Epithelial cell of prostate (primary cell): ENCODE data around the gene ZNF410.
"Not testable (repeated sequence)": the region's sequence is repeated elsewhere in the genome, so short reads cannot be mapped to it uniquely, and the experiment has no call there.

Source experiments
- DNase-seq: peaks from one replicate; pipeline ENCODE4 v3.0.0-alpha.2; 2011; ENCODE audit warnings: low read depth, low spot score
- H3K27ac ChIP-seq: fragments of 450-650 bp; 2 replicates; pipeline ENCODE4 v1.5.1; 2017; ENCODE audit warnings: mild to moderate bottlenecking

Gene ZNF410, protein sequence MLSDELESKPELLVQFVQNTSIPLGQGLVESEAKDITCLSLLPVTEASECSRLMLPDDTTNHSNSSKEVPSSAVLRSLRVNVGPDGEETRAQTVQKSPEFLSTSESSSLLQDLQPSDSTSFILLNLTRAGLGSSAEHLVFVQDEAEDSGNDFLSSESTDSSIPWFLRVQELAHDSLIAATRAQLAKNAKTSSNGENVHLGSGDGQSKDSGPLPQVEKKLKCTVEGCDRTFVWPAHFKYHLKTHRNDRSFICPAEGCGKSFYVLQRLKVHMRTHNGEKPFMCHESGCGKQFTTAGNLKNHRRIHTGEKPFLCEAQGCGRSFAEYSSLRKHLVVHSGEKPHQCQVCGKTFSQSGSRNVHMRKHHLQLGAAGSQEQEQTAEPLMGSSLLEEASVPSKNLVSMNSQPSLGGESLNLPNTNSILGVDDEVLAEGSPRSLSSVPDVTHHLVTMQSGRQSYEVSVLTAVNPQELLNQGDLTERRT

DNA sequence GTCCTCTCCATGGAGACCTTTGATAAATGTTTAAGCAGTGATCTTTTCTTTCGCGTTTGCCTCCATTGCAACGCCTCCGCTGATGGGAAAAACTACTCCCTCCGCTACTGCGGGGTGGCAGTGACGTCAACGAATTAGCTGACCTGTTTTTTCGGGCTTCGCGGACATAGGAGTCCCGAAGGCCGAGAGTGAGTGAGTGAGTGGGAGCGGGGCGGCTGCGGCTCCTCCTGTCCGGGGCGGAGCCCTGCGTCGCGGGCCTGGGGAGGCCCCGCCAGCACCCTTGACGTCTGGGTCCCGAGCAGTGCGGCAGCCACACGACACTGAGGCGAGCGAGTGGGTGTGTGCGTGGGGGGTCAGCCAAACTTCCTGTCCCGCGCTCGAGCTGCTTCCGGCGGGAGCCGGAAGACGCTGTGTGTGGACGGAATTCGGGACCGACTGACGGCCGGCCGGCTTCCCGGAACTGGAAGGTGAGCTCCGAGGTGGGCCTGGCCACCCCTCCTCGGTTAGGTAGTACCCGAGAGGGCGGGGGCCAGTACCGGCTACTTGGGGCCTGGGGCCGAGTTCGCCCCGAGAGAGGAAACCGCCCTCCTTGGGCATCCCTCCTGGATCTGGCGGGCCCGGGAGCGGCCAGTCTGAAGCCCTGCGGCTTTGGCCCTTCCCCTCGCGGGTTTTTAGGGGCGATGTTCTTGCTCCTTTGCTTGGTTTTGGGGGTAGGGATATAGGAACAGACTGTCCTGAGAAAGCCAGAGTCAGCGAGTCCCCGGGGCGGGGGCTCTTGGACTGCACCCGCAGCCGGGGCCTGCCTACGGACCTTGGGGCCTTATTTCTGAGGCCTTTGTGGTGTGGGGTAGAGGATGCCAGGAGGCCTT, at the start of gene ZNF410:
ZNF410 (plus strand) TSS at position 411 of the 869 bp plus-strand sequence. CDS start 5,317 bp downstream, outside the sequence.
- H3K27ac ChIP-seq: peak within 1 kb of the TSS; percentile 91
- DNase-seq: peak; percentile 84

DNA sequence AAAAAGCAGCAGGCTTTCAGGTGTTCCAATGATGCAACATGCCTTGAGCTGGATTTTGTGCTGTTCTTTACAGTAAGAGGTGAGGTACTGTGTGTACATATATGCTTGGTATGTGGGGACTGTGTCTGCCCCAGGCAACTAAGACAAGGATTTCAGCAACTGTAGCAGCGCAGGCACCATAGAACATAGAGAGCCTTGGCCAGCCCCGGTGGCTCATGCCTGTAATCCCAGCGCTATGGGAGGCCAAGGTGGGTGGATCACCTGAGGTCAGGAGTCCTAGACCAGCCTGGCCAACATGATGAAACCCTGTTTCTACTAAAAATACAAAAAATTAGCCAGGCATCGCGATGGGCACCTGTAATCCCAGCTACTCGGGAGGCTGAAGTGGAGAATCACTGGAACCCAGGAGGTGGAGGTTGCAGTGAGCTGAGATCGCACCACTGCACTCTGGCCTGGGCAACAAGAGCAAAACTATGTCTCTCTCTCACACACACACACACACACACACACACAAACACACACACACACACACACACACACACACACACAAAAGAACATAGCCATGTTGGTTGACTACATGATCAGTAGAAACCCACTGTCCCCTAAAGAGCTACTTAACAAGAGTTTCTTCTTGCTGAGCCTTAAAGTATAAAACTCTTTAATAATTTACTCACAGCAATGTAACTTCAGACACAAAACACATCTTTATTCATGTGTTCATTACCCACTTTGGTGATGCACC, 48.2 kb upstream of the ZNF410 start:
- not testable (repeated sequence) for DNase-seq

DNA sequence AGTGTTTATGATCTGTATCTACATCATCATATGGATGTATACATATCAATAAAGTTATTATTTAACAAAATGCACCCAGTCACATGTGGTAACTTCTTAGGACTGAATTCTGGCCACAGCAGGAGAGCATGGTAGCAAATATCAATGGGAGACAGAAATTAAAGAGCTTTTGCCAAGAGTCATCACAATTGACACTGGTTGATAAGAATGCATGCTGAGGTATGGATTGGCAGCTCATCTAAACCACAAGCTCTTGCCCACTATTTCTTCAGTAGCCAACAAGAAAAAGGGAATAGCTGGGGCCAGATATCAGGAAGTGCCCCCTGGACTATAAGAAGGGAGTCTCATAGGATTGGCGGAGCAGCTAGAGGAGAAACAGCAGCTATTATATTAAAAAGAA, 44.5 kb upstream of the ZNF410 start:
- H3K27ac ChIP-seq: no peak overlapping the region
- DNase-seq: no peak

More for the DNA sequence above, 48.2 kb upstream of the ZNF410 start:
- H3K27ac ChIP-seq: peak overlapping the region; percentile 29

DNA sequence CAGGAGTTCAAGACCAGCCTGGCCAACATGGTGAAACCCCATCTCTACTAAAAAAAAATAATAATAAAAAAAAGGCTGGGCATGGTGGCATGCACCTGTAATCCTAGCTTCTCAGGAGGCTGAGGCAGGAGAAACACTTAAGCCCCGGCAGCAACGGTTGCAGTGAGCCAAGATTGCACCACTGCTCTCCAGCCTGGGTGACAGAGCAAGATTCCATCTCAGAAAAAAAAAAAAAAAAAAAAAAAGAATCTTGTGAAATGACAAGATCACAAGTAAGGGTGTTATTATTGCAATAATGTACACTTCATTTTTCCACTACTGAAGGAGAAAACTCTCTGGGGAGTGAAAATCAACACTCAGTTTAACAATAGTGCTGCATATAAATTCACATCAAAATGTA, 43.8 kb upstream of the ZNF410 start:
- H3K27ac ChIP-seq: no peak overlapping the region
- no peak for DNase-seq

DNA sequence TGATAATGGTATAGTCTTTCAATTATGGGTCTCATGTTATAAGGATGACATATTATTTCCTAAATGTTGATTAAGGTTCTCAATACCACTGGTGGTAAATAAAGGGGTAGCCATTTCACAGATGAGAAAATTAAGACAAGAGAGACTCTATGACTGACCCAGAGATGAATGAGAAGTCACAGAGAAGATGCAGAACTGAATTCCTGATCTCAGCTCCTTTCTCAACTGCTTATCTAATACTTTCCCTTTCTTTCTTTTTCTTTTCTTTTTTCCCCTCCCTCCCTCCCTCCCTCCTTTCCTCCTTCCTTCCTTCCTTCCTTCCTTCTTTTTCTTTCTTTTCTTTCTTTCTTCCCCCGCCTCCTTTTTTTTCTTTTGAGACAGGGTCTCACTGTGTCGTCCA, 43.4 kb upstream of the ZNF410 start:
- DNase-seq: no peak
- no peak overlapping the region for H3K27ac ChIP-seq

DNA sequence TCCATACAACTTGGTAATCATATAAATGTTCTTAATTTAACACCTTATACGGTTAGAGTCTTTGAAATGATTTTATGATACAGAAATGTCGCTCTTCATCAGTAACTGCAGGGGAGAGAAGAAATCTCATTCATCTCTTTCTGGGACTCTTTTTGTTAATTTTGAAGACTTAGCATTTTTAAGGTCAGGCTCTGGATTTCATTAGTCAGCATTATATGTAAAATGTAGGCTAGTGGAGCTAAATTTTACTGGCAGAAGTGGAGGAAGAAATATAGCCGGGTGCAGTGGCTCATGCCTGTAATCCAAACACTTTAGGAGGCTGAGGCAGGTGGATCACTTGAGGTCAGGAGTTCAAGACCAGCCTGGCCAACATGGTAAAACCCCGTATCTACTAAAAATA, 39.7 kb upstream of the ZNF410 start:
- DNase-seq: no peak
- no peak overlapping the region for H3K27ac ChIP-seq

DNA sequence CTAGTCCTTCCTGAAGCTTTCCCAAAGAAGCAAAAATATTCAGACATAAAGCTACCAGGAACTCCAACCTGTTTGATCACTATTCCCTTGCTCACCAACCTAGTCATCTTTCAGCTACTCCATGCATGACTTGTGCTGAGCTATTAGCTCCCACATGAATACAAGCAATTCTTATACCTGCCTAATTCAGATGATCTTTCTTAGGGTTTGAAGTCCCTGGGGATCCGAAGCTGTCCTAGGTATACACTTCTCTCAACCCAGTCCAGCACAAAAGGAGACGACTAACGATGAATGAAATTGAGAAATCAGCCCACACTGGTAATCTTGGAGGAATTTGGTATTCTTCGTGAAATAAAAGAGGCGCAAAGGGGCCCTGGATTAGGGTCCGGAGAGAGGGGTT, 35.7 kb upstream of the ZNF410 start:
- peak overlapping the region; percentile 95 for H3K27ac ChIP-seq

DNA sequence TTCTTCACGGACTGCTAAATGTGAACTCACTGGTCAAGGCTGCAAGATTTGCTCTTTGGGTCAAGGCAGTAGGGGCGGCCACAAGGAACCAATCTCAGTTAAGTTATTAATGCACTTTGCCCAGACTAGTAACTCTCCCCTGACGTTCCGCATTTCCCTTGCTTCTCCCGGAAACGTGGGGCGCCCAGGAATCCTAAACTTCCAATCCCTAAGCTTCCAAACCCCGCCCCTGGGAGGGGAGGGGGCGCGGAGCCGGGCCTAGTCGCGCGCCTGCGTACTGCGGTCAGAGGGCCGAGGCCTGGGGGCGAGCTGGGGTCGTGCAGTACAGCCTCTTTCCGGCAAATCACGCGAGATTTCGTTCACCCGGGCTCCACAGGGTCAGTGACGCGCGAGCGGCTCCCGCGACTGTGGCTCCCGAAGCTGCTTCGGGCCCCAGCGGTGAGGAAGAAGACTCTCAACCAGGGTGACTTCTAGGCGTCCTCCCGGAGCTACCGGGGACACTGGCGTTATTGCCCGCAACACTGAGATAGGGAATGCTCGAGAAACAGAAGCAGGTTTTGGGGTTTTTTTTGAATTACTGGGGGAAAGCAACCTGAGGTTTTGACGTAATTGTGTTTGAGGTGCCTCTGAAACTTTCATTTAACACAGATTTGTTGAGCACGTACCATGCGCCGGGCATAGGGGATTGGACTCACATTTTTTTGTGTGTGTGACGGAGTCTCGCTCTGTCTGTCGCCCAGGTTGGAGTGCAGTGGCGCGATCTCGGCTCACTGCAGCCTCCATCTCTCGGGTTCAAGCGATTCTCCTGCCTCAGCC, 34.9 kb upstream of the ZNF410 start, which contains the start of gene PTGR2:
PTGR2 (plus strand) TSS at position 265 of the 816 bp plus-strand sequence. CDS start 7,032 bp downstream, outside the sequence.
- H3K27ac ChIP-seq: peak within 1 kb of the TSS; percentile 95
- DNase-seq: peak; percentile 67

More for the DNA sequence above, 35.7 kb upstream of the ZNF410 start:
- peak; percentile 58 for DNase-seq

DNA sequence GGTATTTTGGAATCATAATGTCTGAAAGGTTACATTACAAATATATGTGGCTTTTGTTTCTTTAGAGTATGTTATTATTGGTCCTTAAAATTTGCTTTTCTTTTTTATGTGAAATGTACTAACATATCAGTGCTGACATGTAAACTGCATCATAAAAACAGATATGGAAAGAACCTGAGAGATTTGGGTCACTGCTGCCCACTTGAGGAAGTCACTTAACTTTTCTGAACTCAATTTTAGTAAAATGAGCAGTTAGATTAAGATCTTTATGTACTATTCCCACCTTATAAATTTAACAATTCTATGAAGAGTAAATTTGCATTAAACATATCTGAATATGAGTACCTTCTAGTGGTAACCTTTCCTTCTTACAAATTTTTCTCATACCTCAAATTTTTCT, 27.5 kb upstream of the ZNF410 start:
- H3K27ac ChIP-seq: no peak overlapping the region
- DNase-seq: no peak

DNA sequence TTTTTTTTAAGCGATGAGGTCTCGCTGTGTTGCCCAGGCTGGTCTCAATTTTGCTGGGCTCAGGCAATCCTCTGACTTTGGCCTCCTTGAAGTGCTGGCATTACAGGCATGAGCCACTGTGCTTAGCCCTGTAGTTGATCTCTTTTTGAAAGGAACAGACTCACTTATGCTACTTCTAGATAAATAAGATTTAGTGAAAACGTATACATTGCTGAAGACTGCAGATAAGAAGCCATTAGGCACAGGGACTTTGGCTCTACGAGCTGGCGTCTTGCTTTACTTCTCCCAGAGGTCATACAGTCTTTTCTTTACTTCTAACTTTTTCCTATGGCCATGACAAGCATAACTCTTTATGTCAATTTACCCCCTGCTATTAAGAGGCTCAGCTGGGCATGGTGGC, 25.6 kb upstream of the ZNF410 start:
- no peak for DNase-seq
- H3K27ac ChIP-seq: no peak overlapping the region

DNA sequence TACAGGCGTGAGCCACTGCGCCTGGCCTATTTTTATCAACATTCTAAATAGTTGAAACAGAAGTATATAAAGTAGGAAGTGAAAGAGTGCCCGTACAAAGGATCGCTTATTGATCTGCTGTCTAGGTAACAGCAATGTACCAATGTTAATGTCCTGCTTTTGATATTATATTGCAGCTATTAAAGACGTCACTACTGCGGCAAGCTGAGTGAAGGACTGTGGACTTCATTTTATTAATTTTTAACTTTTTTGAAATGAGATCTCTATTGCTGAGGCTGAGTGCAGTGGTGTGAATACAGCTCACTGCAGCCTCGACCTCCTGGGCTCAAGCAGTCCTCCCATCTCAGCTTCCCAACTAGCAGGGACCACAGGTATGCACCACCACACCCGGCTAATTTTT, 24.2 kb upstream of the ZNF410 start:
- no peak for DNase-seq
- H3K27ac ChIP-seq: no peak overlapping the region

DNA sequence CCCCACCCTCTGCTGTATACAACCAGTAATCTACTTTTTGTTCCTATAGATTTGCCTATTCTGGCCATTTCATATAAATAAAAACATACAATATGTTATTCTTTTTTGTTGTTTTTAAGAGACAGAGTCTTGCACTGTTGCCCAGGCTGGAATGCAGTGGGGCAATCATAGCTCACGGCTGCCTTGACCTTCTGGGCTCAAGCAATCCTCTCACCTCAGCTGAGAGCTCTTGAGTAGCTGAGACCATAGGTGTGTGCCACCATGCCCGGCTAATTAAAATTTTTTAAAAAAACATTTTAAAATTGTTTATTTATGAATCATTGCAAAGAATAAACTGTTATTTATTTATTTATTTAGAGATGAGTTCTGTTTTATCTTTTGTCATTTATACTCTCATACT, 23.4 kb upstream of the ZNF410 start:
- no peak overlapping the region for H3K27ac ChIP-seq
- DNase-seq: no peak

DNA sequence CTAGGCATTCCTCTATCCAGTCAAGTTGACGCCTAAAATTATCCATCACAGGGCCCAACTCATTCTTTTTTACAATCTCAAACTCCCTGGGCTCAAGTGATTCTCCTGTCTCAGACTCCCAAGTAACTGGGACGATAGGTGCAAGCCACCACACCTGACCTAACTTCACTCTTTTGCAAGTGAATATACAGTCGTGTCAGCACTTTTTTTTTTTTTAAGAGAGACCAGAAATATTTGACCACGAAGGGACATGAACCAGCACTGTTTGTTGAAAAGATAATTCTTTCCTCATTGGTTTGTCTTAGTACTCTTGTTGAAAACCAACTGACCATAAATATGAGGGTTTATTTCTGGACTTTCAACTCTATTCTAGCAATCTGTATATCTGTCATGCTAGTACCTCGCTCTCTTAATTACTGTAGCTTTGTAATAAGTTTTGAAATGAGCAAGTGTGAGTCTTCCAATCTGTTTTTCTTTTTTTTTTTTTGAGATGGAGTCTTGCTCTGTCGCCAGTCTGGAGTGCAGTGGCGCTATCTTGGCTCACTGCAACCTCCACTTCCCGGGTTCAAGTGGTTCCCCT, 21.0 kb upstream of the ZNF410 start:
- no peak overlapping the region for H3K27ac ChIP-seq
- DNase-seq: no peak

DNA sequence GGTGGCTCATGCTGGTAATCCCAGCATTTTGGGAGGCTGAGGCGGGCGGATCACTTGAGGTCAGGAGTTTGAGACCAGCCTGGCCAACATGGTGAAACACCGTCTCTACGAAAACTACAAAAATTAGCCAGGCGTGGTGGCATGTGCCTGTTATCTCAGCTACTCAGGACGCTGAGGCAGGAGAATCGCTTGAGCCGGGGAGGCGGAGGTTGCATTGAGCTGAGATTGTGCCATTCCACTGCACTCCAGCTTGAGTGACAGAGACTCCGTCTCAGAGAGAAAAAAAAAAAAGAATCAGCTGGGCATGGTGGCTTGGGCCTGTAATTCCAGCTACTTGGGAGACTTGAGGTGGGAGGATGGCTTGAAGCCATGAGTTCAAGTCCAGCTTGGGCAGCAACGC, 16.9 kb upstream of the ZNF410 start:
- not testable (repeated sequence) for DNase-seq, H3K27ac ChIP-seq

DNA sequence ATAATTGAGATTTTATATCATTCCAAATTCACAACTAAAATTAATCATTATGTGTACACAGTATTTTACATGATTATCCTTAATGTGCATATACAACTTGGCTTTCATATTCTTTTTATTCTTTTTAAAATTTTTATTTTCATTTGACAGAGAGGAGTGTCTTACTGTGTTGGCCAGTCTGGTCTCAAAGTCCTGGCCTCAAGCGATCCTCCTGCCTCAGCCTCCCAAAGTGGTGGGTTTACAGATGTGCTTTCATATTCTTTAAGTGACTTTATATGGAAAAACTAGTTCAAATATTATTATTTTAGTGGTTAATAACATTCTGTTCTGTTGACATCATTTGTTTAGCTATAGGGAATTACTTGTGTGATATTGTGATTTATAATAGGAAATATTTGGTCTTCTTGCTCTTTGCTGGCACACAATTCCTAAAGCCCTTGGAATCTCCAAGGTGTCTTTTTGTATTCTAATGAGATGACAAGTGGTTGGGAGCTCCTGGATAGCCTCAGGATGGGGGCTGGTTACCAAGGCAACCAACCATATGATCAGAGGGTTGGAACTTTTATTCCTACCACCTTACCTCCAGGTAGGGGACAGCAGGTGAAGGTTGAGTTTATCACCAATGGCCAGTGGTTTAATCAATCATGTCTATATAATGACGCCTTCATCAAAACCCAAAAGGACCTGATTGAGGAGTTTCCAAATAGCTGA, 16.0 kb upstream of the ZNF410 start:
- no peak for DNase-seq
- H3K27ac ChIP-seq: no peak overlapping the region

DNA sequence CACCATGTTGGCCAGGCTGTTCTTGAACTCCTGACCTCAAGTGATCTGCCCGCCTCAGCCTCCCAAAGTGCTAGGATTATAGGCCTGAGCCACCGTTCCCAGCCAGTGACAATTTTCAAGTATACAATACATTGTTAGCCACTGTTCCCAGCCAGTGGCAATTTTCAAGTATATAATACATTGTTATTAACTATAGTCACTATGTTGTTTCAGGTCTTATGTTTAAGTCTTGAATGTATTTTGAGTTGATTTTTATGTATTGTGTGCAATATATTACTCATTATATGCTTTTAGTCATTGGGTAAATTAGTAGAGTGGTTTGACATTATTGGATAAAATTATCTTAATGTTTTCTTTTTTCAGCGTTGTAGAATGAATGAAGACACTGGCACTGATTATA, 13.0 kb upstream of the ZNF410 start:
- DNase-seq: no peak
- no peak overlapping the region for H3K27ac ChIP-seq

DNA sequence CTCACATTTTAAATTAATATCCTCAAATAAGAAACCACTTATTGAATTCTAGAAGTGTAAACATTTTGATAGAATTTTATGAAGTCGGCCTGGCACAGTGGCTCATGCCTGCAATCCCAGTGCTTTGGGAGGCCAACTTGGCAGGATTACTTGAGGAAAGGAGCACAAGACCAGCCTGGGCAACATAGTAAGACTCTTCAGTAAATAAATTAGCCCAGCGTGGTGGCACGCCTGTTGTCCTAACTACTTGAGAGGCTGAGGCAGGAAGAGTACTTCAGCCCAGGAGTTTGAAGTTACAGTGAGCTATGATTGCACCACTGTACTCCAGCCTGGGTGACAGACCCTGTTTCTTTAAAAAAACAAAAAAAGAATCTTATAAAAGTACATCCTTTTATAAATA, 8.9 kb upstream of the ZNF410 start:
- DNase-seq: no peak
- H3K27ac ChIP-seq: no peak overlapping the region

DNA sequence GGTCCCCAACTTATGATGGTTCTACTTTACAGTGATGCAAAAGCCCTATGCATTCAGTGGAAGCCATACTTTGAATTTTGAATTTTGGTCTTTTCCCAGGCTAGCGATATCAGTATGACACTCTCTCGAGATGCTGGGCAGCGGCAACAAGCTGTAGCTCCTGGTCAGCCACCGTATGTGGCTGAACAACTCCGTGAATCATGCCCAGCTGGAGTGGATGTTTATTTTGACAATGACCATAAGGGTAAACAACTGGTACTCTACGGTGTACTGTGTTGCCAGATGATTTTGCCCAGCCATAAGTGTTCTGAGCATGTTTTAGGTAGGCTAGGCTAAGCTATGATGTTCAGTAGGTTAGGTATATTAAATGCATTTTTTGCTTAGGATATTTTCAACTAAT, 8.2 kb upstream of the ZNF410 start:
- H3K27ac ChIP-seq: no peak overlapping the region
- DNase-seq: no peak

DNA sequence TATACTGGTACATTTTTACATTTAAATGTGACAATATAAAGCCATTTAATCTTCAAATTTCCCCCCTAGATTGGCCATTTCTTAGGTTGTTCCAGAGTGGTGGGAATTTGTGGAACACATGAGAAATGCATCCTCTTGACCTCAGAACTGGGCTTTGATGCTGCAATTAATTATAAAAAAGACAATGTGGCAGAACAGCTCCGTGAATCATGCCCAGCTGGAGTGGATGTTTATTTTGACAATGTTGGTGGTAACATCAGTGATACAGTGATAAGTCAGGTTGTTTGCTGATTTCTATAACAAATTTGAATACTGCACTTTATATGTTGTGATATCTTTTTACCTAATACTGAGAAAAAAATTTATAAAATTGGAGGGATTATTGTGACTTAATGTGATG, 7.6 kb upstream of the ZNF410 start:
- no peak overlapping the region for H3K27ac ChIP-seq
- no peak for DNase-seq
